CD14-positive monocyte (primary cell): ENCODE measurements around the gene CAMK1G. TPM values are rescaled to one million over a fixed set of nuclear protein-coding genes. Genes with fewer than 3 reads are reported as not detected.

Experiments
- DNase-seq, 3 donors: peaks; one replicate each; pipeline ENCODE4 v3.0.0-alpha.2; 2011 to 2022
- H2AFZ ChIP-seq: 2 replicates; pipeline ENCODE4 v1.6.0; 2012; ENCODE audit warnings: mild to moderate bottlenecking, low read depth, low read length, inconsistent platforms; ENCODE audit not compliant: insufficient read depth, poor library complexity, severe bottlenecking
- H3K27ac ChIP-seq, 2 donors: 1 replicate in 1 of 2; 2 replicates in 1 of 2; pipeline ENCODE4 v1.5.1; 2012 to 2013; ENCODE audit warnings: low read length in 2 of 2, control low read depth in 1 of 2, inconsistent platforms in 1 of 2, low read depth in 1 of 2, mild to moderate bottlenecking in 1 of 2
- H3K27me3 ChIP-seq, 2 donors: one replicate each; pipeline versions ENCODE4 v1.6.0 to v1.6.1; 2011 to 2013; ENCODE audit warnings: low read length in 2 of 2; ENCODE audit not compliant: control insufficient read depth in 2 of 2, insufficient read depth in 2 of 2
- H3K36me3 ChIP-seq, 2 donors: replicated peaks in 1 of 2; 1 replicate in 1 of 2; 2 replicates in 1 of 2; pipeline versions ENCODE4 v1.5.1 to v1.6.1; 2012 to 2013; ENCODE audit warnings: low read length in 2 of 2, control low read depth in 1 of 2, inconsistent platforms in 1 of 2, mild to moderate bottlenecking in 1 of 2; ENCODE audit not compliant: insufficient read depth in 2 of 2, control insufficient read depth in 1 of 2
- H3K4me1 ChIP-seq, 2 donors: 1 replicate in 1 of 2; 2 replicates in 1 of 2; pipeline versions ENCODE4 v1.5.1 to v1.6.1; 2012 to 2013; ENCODE audit warnings: low read length in 2 of 2, control low read depth in 1 of 2, inconsistent platforms in 1 of 2, mild to moderate bottlenecking in 1 of 2, moderate library complexity in 1 of 2; ENCODE audit not compliant: insufficient read depth in 2 of 2, control insufficient read depth in 1 of 2
- H3K4me2 ChIP-seq: replicated peaks from 2 replicates; pipeline ENCODE3; 2012; ENCODE audit warnings: low read length, moderate library complexity, mild to moderate bottlenecking; ENCODE audit not compliant: poor library complexity, severe bottlenecking; ENCODE audit errors: extremely low read depth
- H3K4me3 ChIP-seq, 3 experiments: fragments of 200-600 bp in 1 of 3; sonication (generic) in 1 of 3; replicated peaks in 1 of 3; 1 replicate in 2 of 3; 2 replicates in 1 of 3; pipeline ENCODE4 v1.5.1; 2011 to 2013; ENCODE audit warnings: low read length in 3 of 3, mild to moderate bottlenecking in 3 of 3, control low read depth in 2 of 3, low read depth in 2 of 3, inconsistent platforms in 1 of 3, moderate library complexity in 1 of 3
- H3K79me2 ChIP-seq: 2 replicates; pipeline ENCODE4 v1.6.0; 2012; ENCODE audit warnings: mild to moderate bottlenecking, control low read depth, inconsistent platforms, low read length, moderate library complexity; ENCODE audit not compliant: insufficient read depth
- H3K9ac ChIP-seq: 2 replicates; pipeline ENCODE4 v1.6.0; 2017; ENCODE audit warnings: low read length, mild to moderate bottlenecking; ENCODE audit not compliant: insufficient read depth, poor library complexity, severe bottlenecking
- H3K9me3 ChIP-seq, 2 donors: replicated peaks in 1 of 2; 1 replicate in 1 of 2; 2 replicates in 1 of 2; pipeline versions ENCODE4 v1.5.1 to v1.6.1; 2012 to 2013; ENCODE audit warnings: low read length in 2 of 2, control low read depth in 1 of 2; ENCODE audit not compliant: control insufficient read depth in 1 of 2, insufficient read depth in 1 of 2
- H4K20me1 ChIP-seq: 2 replicates; pipeline ENCODE4 v1.6.0; 2012; ENCODE audit warnings: mild to moderate bottlenecking, low read length, control low read depth, moderate library complexity; ENCODE audit not compliant: insufficient read depth
- H3K27ac Mint-ChIP-seq, 7 donors: one replicate each; pipeline ENCODE4 v1.8.0; 2020; ENCODE audit warnings: mild to moderate bottlenecking in 7 of 7, mixed read lengths in 7 of 7, moderate library complexity in 6 of 7, inconsistent platforms in 2 of 7
- H3K27me3 Mint-ChIP-seq, 3 donors: one replicate each; pipeline ENCODE4 v1.8.0; 2021 to 2022; ENCODE audit warnings: low read depth in 3 of 3, mild to moderate bottlenecking in 3 of 3, mixed read lengths in 3 of 3, moderate library complexity in 3 of 3, inconsistent platforms in 1 of 3
- H3K36me3 Mint-ChIP-seq, 2 donors: one replicate each; pipeline ENCODE4 v1.8.0; 2020; ENCODE audit warnings: mixed read lengths in 2 of 2, inconsistent platforms in 1 of 2, mild to moderate bottlenecking in 1 of 2
- H3K4me1 Mint-ChIP-seq: one replicate; pipeline ENCODE4 v1.8.0; 2020; ENCODE audit warnings: mild to moderate bottlenecking, mixed read lengths
- H3K4me3 Mint-ChIP-seq, 2 donors: one replicate each; pipeline ENCODE4 v1.8.0; 2020; ENCODE audit warnings: mild to moderate bottlenecking in 2 of 2, mixed read lengths in 2 of 2, moderate library complexity in 1 of 2
- H3K9me3 Mint-ChIP-seq, 7 donors: one replicate each; pipeline ENCODE4 v1.8.0; 2020 to 2022; ENCODE audit warnings: mixed read lengths in 7 of 7, mild to moderate bottlenecking in 6 of 7, moderate library complexity in 6 of 7, inconsistent platforms in 2 of 7
- CTCF ChIP-seq: fragments of 200-600 bp; IDR thresholded peaks from one replicate; pipeline ENCODE4 v1.8.0; 2022; ENCODE audit warnings: antibody characterized with exemption, mild to moderate bottlenecking
- WGBS: methylation state at CpG from one replicate; pipeline ENCODE4 v1.1.5; 2013; ENCODE audit warnings: missing lambda C conversion rate; ENCODE audit not compliant: insufficient coverage; 5-methylcytosine and 5-hydroxymethylcytosine counted together
- intact Hi-C, 2 donors: fragments of 100-400 bp; cut with micrococcal nuclease; formaldehyde crosslinking; loops; one replicate each; pipeline versions ENCODE4 v1.15.0 to v1.15.1; 2023
- polyA plus RNA-seq, 3 donors: library from polyadenylated mRNA; depleted of rRNA in 1 of 3; unstranded in 2 of 3; stranded (reverse) in 1 of 3; fragments of 300-500 nt in 2 of 3; fragments of >200 nt in 1 of 3; fragmentation: Illumina TruSeq in 2 of 3; gene quantifications; 1 replicate in 2 of 3; 2 replicates in 1 of 3; pipeline ENCODE4 v1.2.3, GENCODE V29; 2012 to 2021

CAMK1G gene
- polyA plus RNA-seq, 3 donors = not detected

DNA sequence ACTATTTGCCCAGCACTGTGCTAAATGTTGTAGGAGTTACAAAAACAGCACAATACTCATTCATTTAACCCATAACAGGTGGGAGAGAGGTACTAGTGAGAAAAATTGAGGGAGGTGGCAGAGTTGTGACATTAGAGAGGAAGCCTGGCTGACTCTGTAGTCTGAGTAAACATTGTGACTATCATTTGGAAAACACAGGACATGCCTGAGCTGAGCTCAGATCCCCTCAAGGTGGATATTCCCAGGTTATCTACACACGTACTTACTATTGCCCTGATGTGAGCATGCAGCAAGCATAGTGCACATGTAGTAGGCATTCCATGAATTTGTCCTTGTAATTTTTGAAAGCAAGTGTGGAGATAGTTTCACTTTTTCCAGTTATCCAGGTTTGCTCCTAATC, 10.9 kb downstream of the CAMK1G start:
- no peak for DNase-seq
- intact Hi-C loops = no loop called here
- H3K9me3 ChIP-seq = no peaks in the 10 kb centered on the region
- Mint-ChIP-seq H3K4me1 (no peaks in the 10 kb centered on the region), H3K27me3 (peaks cover 18 to 26% (median 21%) of the 10 kb centered on the region in 3 donors), H3K4me3 (no peak overlapping the region), H3K36me3 (no peaks in the 10 kb centered on the region), H3K27ac (peak overlapping the region in 1 of 7 donors; percentile 57), H3K9me3 (peaks cover 0 to 2% (median 0%) of the 10 kb centered on the region in 7 donors)
- TF ChIP-seq CTCF = no peak
- H3K9ac ChIP-seq = no peak overlapping the region
- no peaks in the 10 kb centered on the region for H4K20me1 ChIP-seq
- H3K4me3 ChIP-seq = no peak overlapping the region
- no peak overlapping the region for H3K4me2 ChIP-seq
- no peak overlapping the region for H3K27ac ChIP-seq
- H3K4me1 ChIP-seq = no peaks in the 10 kb centered on the region
- WGBS = 100% methylated on average over 1 of the region's 1 CpG
- H3K27me3 ChIP-seq = peaks cover 6 to 8% of the 10 kb centered on the region in 2 donors
- no peak overlapping the region for H2AFZ ChIP-seq
- no peaks in the 10 kb centered on the region for H3K79me2 ChIP-seq
- H3K36me3 ChIP-seq = no peaks in the 10 kb centered on the region

- no peak for DNase-seq
- H3K4me1 Mint-ChIP-seq = no peaks in the 10 kb centered on the region
- Histone ChIP-seq H3K27me3 (peaks cover 10 to 14% of the 10 kb centered on the region in 2 donors), H3K4me2 (no peak overlapping the region), H3K36me3 (no peaks in the 10 kb centered on the region), H3K9me3 (no peaks in the 10 kb centered on the region), H3K4me3 (no peak overlapping the region), H2AFZ (no peak overlapping the region), H4K20me1 (no peaks in the 10 kb centered on the region), H3K9ac (no peak overlapping the region), H3K4me1 (no peaks in the 10 kb centered on the region), H3K27ac (no peak overlapping the region), H3K79me2 (no peaks in the 10 kb centered on the region)
- H3K9me3 Mint-ChIP-seq = peaks cover 0 to 2% (median 0%) of the 10 kb centered on the region in 7 donors
- intact Hi-C loops = no loop called here
- H3K27me3 Mint-ChIP-seq = peaks cover 18 to 26% (median 24%) of the 10 kb centered on the region in 3 donors
- 78% methylated on average over 7 of the region's 9 CpGs for WGBS
- no peak for TF ChIP-seq CTCF
- H3K27ac Mint-ChIP-seq = no peak overlapping the region
- H3K36me3 Mint-ChIP-seq = no peaks in the 10 kb centered on the region
- H3K4me3 Mint-ChIP-seq = no peak overlapping the region
Observed at GRCh38 chr1:209595028-209595427, 11.5 kb downstream of the CAMK1G start.
